ENCODE measurements around the gene GOLGA7B.

The GOLGA7B gene

DNA sequence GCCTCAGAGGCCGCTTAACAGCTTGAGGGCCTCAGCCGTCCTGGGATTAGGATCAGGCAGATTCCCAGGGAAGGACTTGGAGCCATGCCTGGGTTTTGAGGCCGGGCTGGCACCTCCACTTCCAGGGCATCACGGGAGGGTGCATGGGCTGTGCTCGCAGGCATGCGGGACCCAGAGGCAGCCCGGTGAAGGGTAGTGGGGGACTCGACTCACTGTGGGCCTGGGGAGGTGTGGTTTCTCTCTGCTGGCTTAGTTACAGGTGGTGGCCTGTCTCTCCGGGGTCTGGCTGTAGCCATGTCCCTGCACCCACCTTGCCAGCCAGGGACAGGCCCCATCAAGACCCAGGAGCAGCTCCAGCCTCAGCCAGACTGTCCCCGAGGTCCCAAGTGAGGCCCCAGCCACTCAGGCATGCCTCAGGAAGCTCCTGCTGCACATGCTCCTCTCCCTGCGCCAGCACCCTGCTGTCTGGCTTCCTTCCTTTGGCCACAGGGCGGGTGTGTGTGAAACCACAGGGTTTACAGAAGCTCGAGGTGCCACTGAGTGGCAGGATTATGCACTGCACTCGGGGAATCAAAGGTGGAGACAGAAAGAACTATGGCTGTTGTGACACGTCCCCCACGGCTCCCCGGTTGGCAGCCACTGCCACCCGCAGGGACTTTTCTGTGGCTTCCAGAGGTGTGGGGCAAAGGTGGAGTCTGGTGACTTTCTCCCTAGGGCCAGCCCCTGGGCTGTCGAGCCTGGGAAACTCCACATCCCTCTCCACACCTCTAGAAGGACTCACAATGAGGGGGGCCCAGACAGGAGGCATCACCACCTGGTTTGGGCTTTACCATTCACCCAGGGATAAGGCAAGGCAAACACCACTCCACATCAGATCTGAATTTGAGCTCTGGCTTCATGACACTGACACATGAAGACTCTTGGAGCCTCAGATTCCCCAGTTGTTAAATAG is 19.7 kb downstream of the GOLGA7B start:
- DNase-seq (ENCODE audit: low spot score), result peak; percentile 78
- TF ChIP-seq CTCF (IDR thresholded peaks at IDR 0.05; ENCODE audit: extremely low read depth, missing control alignments), result peak; percentile 24

DNA sequence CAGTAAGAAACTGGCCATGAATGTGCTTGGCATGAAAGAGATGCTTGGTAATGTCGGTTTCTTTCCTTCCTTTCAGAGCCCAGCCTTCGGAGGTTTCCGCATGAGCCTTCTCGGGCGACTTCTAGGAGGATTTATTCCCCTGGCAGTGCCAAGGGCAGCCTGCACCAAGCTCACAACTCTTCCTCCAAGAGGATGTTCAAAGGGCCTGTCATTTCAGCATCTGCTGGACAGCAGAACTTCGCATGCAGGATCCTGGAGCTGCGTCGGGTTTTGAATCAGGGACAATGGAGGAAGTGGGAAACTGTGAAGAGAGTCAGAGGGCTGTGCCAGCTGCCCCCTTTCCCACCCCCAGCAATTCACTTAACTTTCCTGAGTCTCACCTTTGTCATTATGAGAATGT is 21.3 kb downstream of the GOLGA7B start:
- TF ChIP-seq CTCF (IDR thresholded peaks at IDR 0.05; ENCODE audit: extremely low read depth, missing control alignments), result no peak
- DNase-seq (ENCODE audit: low spot score), result no peak

DNA sequence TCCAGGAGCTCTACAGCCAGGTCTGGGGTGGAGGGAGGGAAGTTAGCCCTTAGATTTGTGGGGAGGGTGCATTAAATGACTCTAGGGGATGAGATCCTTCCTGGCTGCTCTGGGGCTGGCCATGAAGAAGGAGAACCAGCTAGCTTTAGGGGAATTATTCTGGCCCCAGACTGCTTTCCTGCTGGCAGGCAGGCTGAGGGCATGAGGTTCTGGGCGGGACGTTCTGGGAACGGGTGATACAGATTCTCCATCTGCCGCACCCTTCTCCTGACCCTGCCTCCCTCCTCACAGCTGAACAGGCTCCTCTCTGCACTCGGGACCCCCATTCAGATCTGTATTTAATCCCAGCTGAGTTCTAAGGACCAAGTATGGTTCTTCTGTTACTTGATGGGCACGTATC is 23.9 kb downstream of the GOLGA7B start:
- no peak for DNase-seq (ENCODE audit: low spot score)
- TF ChIP-seq CTCF (IDR thresholded peaks at IDR 0.05; ENCODE audit: extremely low read depth, missing control alignments), result no peak

GRCh38 chr10:97874332-97874731 is 24.7 kb downstream of the GOLGA7B start:
- no peak for DNase-seq (ENCODE audit: low spot score)
- no peak for TF ChIP-seq CTCF (IDR thresholded peaks at IDR 0.05; ENCODE audit: extremely low read depth, missing control alignments)

DNA sequence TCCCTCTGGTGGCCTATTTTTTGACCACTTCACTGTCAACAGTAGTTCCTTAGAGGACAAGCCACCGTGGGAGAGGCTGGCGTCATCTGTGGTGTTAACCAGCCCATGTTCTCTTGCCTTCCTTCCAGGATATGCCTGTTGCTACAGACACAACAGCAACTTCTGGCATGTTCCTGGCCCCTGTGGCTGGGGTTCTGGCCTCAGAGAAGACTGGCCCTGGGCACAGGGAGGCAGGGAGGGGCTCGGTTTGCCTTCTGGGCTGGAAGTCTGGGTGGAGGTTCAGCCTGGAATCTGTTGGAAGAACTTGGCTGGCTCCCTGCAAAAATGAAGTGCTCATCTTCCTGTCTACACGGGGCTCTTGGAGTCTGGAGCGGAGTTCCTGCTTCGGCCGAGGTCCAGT is 25.7 kb downstream of the GOLGA7B start:
- no peak for TF ChIP-seq CTCF (IDR thresholded peaks at IDR 0.05; ENCODE audit: extremely low read depth, missing control alignments)
- DNase-seq (ENCODE audit: low spot score), result no peak

GRCh38 chr10:97876402-97876801 is 26.8 kb downstream of the GOLGA7B start:
- no peak for DNase-seq (ENCODE audit: low spot score)
- no peak for TF ChIP-seq CTCF (IDR thresholded peaks at IDR 0.05; ENCODE audit: extremely low read depth, missing control alignments)

DNA sequence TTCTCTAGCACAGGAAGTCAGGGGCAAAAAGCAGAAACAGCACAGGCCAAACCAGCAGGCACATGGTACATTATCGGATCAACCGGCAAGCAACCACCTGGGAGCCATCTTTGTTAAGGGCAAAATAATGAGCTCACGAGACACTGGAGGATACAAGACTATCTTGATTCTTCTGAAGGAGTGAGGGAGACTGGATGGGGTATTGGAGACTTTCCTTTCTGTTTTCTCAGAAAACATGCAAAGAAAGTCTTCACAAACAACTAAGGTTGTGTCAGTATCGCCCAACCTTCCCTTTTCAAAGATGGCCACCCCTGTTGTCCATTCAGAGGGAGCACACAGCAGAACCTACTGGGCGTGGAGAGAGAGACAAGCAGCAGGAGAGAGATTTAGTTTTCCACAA is 29.6 kb downstream of the GOLGA7B start:
- DNase-seq (ENCODE audit: low spot score), result no peak
- TF ChIP-seq CTCF (IDR thresholded peaks at IDR 0.05; ENCODE audit: extremely low read depth, missing control alignments), result no peak
